Measurements from ENCODE around the gene WNT7B.

Gene WNT7B

DNA sequence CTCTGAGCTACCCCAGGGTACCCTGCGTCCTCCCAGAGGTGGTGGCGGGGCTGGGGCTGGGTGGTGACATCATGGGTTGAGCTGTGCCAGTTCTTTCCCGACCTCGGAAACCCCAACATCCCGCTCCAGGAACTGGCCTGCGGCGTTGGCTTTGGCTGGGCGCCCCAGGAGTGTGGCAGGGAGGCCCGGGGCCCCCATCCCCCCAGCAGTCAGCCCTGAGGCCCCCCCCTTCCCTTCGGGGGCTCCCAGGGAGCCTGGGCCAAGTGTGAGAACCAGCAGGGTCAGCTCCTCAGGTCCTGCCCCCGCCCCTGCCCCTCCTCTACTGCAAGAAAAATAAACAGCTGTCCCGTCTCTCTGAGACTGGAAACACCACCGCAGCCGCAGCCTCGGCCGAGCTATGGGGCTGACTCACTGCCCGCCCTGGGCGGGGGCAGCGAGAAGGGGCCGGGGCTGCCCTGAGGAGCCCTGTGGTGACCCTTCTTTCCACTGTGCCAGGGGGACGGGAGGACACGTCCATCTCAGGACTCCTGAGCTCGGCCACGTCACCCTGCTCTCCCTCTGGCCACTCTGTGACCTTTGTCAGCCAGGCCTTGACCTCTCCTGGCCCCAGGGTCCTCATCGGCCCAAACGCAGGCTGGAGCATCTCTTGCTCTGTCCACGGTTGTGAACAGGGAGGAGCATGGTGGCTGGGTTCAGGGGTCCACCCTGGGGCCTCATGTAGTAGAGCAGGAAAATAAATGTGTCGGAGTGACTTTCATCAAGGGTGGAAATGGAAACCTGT lies 73.4 kb downstream of the WNT7B start:
- no peak for DNase-seq

GRCh38 chr22:45897736-45898135 lies 79.2 kb downstream of the WNT7B start:
- DNase-seq = no peak

GRCh38 chr22:45896964-45897538 lies 79.9 kb downstream of the WNT7B start:
- DNase-seq = no peak

- no peak for DNase-seq
Measured at GRCh38 chr22:45896153-45896951, 80.6 kb downstream of the WNT7B start.

DNA sequence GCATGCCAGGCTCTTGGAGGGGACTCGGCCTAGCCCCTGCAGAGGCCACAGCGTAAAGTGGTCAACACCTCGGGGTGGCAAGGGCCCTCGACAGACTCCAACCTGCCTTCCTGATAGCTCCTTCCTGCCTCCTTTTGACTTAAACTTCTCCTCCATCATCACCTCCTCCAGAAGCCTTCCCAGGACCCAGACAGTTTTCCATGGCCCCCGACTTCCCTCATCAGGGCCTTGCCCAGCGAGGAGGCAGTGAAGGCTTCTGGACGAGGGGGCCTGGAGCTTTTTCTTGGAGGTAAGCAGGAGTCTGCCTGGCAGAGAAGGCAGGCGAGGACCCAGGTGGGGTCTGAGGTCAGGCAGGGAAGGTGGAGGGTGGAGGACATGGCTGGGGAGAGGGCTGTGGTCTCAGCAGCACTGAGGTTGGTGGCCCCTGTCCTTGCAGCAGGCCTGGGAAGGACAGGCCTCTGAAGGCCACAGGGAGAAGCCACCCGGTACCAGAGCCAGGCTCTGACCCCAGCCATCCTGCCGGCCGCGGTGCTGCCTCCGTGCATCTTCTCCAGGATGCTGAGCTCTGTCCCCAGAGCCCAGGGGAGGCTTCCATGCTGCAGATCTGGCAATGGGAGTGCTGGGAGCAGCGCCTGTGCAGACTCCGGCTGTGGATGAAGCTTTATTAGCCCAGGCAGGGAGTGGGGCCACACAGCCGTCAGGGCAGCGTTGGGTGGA lies 81.4 kb downstream of the WNT7B start:
- DNase-seq = no peak

DNA sequence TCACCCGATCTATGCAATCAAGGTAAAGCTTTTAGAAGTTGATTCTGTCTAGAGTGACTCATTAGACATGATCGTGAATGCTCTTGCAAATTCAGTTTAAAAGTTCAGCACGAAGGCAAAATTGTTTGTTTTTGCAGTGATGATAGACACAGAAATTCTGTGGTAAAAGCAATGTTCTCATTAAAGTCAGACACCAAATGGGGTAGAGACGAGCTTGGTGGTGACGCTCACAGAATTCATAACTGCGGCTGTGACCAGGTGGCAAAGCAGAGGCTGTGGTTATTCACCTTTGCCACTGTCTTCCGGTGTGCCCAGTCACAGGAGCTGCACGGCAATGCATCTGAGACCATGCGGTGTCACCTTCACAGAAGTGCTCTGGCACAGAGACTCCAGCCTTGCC lies 83.4 kb downstream of the WNT7B start:
- DNase-seq = no peak

- no peak for DNase-seq
Measured at GRCh38 chr22:45892681-45893461, 84.1 kb downstream of the WNT7B start.

DNA sequence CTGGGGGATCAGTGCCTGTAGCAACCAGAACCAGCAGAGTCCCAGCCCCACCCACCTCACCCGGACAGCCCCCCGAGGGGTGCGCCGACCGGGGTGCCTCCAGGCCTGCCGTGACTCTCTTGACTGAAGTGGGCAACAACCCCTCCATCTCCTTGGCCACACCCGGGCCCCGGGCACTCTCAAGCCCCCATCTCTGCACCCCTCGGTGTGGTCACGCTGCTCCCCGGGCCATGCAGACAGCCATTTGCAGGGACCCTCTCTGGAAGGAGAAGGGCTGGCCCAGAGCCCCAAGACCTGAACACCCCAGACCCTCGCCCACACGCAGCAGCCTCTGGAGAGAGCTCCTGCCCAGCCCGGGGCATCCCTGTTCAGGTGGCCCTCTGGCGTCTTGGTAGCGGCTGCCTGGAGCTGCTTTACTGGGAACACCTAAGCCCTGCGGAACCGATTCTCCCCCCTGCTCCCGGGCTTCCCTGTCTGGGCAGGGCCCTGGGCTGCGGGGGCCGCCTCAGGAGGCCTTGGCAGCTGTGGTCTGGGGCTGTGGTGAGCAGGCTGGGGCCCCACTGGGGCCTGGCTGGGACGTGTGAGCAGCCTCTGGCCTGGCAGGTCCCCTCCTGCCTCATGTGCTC lies 84.9 kb downstream of the WNT7B start:
- DNase-seq = no peak

DNA sequence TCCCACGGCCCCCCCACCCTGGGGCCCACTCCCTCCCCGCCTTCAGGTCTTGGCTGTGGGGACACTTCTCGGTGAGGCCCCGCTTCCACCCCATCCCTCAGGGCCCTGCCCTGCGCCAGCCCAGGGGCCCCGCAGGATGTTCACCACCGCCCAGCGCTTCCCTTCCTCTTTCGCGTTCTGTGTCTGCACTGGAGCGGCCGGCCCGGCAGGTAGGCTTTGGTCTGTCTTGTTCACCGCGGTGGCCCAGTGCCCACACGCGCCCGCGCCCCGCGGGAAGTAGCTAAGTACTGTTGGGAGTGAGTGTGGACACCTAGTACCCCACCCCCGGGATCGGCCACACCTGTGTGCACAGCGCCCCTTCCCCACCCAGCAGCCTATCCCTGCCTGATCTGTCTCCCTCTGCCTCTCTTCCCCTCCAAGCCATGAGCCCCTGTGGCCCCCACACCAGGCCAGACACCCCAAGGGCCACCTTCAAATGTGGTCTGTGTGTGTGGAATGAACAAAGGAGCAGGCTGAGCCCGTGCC lies 85.4 kb downstream of the WNT7B start:
- DNase-seq = no peak

- no peak for DNase-seq
Measured at GRCh38 chr22:45891021-45891421, 85.9 kb downstream of the WNT7B start.

GRCh38 chr22:45890351-45890635 lies 86.7 kb downstream of the WNT7B start:
- DNase-seq = no peak

DNA sequence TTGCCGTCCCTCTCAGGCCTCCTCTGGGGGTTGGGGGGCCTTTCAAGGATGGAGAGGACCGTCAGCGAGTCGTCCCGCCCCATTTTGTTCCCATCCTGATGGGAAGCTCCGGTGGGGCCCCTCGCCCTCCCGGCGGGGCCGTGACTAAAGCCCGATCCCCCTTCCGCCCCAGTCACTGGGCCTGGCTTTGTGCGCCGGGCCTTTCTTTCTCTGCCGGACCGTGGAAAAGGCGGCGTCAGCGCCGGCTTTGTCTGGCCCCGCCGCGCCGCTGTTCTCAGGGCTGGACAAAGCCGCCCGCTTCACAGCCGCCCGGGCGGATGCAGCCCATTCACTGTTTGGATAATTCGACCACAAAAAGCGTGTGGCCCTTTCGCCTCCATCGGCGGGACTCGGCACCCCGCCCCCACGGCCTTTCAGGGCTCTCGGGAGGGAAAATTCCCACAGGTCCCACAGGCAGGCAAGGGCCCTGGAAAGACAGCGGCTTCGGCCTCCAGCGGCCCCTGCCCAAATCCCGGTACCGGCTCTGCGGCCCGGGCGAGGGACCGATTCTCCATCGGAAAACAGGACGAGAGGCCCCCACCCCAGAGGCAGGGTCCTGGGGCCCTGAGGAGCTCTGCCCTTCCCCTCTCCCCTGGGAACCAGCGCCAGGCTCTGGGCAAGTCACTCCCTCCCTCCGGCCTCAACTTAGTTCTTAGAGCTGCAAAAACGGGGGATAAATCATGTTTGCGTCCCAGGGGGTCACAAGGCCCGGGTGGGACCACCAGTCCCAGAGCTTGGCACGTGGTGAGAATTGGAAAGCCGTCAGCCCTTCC lies 87.2 kb downstream of the WNT7B start:
- no peak for DNase-seq

- no peak for DNase-seq
Measured at GRCh38 chr22:45889093-45889538, 87.8 kb downstream of the WNT7B start.

DNA sequence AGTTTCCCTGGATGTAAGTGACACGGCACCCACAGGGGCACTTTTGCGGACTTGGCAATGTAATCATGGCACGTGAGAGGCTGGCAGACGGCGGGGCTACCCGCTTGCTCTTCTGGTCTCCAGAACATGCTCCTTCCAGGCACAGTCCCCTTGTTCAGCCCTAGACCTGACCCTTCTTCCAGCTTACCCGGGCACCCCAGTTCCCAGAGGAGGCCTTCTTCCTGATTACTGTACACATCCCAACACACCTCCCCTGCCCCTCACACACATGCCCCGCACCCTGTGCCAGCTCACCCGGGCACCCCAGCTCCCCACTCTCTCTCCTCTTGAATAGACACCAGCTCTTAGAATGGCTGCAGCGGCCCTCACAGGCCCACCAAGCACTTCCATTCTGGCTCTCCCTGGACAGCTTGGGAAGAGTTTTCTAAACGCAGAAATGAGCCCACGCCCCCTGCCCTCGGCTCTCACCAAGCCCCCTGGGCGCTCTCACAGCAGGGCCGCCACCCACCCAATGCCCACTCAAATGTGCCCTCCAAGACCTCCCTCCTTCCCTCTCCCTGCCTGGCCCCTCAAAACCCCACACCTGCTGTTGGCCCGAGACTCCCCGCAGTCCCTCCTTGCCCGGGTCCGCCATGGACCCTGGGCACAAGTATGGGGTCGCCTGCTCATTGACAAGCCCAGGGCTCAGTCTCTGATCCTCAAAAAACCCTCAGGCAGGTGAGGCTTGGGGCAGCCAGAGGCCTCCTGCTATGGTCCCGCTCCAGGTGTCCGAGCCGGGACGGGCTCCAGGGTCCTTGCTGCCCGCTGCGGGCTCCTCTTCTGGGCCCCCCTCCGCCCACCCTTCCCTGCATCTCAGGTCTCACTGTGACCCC lies 88.5 kb downstream of the WNT7B start:
- DNase-seq = no peak

DNA sequence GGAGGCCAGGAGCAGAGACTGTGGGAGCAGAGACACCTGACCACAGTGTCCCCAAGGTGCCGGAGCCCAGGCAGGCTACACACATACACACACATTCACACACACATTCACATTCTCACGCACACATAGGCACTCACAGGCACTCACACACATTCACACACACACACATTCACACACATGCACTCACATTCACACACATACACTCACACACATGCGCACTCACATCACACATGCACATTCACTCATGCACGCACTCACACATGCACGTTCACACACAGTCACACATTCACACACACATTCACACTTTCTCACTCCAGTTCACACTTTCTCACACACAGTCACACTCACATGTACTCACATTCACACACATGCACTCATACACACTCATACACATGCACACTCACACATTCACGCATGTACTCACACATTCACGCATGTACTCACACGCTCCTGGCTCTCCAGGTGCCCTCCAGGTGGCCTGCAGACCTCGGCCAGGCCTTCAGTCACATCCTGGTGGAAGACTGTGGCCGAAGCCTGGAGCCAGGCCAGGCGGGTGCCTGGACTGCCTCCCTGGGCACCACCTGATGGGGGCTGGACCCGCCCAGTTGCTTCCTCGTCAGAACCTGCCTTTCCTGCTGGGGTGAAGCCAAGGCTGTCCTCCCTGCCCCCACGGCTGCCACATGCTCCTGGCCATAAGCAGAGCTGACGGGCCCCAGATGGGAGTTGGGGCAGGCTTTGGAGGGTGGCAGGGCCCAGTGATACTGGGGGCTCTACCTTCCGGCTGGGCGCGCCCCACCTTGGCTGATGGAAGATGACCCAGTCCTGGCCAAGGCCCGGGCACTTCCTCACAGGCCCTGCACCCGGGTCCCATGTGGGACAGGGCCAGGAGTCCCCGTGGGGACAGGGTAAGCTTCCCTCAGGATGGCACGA lies 89.5 kb downstream of the WNT7B start:
- DNase-seq = no peak

GRCh38 chr22:45886540-45886939 lies 90.4 kb downstream of the WNT7B start:
- no peak for DNase-seq

GRCh38 chr22:45885941-45886395 lies 91.0 kb downstream of the WNT7B start:
- no peak for DNase-seq

DNA sequence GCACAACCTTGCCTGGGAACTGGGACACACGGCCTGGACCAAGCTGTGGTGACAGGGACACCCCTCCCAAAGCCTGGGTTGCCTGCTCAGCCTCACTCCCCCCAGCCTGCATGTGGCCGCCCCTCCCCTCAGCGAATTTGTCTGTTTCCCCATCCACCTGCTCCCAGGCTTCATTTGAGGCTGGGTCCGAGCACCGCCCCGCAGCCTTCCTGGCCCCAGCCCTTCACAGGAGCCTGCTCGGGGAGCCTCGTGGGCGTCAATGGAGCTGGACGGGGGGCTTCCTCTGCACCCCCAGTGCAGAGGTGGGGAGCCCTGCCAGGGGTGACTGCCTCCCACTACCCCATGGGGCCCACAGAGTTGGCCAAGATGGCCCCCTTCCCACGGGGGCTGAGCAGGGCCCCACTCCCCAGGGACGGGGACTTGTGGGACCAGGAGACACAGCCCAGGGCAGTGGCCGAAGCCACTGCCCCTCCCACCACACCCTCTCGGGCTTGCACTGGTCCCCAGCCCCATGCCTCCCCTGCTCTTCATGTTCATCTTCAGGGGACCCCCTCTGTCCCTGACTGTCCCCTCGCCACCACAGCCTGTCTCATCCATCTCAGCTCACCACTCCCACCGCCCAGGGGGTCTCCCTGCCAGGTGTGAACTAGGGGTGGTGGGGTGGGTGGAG lies 91.7 kb downstream of the WNT7B start:
- DNase-seq = no peak
